Astrocyte (in vitro differentiated cells and primary cell): ENCODE data around the gene CCDC137.

Source experiments
- CTCF ChIP-seq: IDR thresholded peaks from 2 replicates; pipeline ENCODE4 v1.5.1; 2011; ENCODE audit warnings: low read depth, mild to moderate bottlenecking, inconsistent platforms, low read length, moderate library complexity; ENCODE audit not compliant: insufficient read depth
- EZH2 ChIP-seq: IDR thresholded peaks from 2 replicates; pipeline ENCODE4 v1.6.1; 2012; ENCODE audit warnings: mild to moderate bottlenecking, low read length, inconsistent platforms; ENCODE audit not compliant: insufficient read depth

- TF ChIP-seq CTCF (no peak), EZH2 (no peak)
Observed at GRCh38 chr17:81683584-81684441, 17.3 kb downstream of the CCDC137 start, which contains the start of the genes ARL16 and HGS.
